EH (cell line): ENCODE results near the gene COL18A1.
"Not testable (repeated sequence)": the region's sequence is repeated elsewhere in the genome, so short reads cannot be mapped to it uniquely, and the experiment has no call there.

Source experiments
- DNase-seq: peaks from one replicate; pipeline ENCODE4 v3.0.0-alpha.2; 2015; ENCODE audit warnings: low read depth

Gene COL18A1

DNA sequence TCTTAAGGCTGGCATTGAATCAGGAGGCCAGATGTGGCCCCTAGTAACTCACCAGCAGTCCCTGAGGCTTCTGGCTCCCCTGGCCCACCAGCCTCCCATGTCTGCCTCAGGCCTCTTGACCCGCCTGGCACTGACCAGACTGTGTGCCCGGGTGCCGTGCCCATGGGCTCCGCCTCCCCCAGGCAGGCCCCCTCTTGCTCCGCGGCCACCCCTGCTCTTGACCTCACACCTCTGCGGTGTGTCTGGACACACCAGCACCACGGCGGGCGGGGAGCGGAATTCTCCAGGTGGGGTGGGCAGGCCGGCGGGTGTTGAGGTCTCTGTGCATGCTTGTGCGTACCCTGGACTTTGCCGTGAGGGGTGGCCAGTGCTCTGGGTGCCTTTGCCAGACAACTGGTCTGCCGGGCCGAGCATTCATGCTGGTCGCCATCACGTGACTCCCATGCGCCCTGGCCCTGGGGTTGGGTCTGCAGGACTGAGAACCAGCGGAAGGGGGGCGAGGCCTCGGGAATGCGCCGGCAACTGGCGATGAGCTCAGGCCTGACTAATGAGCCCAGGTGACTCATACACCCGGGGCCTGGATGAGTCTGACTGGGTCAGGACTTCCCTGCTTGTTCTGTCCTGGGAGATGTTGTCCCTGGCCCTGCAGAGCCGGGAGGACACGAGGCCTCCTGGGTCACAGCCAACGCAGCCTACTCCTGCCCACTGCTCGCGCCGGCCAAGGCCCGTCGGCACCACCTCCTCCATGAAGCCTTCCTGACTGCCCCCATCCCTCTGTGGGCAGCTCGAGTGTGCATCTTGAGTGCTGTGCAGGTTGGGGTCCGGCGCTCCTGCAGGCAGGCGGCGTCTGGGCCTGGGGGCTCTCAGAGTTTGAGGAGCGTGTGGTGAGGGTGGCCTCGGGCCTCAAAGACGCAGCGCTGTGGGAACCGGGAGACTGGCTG, 22.6 kb downstream of the COL18A1 start:
- peak; percentile 99 for DNase-seq

DNA sequence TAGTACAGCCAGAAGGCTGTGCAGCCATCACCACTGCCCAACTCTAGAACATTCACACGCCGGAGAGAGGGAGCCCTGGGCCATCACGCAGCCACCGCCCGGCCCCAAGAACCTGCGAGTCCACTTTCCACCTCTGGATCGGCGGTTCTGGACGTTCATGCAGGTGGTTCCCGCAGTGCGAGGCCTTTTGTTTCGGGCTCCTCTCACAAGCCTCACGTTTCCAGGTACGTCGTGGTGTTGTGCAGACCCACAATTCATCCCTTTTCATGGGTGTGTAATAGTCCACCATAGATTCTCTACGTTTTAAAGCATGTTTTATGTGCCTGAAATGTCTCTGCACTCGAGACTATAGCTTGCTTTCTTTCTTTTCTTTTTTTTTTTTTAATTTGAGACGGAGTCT, 23.6 kb downstream of the COL18A1 start:
- DNase-seq: no peak

DNA sequence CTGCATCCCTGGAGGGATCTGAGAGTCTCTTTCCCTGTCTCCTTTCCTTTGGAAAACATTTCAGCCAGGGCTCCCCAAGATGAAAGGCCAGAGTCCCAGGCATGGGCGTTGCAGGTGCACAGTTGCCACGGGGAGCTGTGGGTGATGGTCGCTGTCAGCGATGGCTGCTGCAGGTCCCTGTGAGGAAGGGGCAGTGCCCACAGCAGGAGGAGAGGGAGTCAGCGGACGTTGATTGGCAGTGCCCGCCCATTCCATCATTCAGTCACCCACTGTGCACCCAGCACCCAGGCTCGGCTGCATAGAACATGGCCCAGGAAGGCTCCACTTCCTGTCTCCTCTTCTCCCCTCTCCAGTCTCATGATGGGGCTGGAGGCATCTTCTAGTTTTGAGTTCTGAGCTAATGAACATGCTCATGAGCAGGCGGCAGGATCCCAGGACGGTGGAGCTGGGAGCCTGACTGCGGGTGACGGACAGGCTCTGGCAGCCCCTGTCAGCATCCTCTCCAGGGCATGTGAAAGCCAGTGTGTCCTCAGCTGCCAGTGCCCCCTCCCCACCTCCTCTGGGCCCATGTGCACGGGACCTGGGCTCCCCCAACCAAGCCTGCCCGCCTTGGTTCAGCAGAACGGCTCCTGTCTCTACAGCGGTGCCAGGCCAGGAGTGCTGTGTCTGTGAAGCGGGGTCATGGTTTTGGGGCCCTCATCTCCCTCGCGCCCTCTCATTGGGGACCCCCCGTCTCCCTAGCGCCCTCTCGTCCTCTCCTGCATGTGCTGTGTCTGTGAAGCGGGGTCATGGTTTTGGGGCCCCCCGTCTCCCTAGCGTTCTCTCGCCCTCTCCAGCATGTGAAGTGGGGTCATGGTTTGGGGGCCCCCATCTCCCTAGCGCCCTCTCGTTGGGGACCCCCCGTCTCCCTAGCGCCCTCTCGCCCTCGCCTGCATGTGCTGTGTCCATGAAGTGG, 24.5 kb downstream of the COL18A1 start:
- no peak for DNase-seq

DNA sequence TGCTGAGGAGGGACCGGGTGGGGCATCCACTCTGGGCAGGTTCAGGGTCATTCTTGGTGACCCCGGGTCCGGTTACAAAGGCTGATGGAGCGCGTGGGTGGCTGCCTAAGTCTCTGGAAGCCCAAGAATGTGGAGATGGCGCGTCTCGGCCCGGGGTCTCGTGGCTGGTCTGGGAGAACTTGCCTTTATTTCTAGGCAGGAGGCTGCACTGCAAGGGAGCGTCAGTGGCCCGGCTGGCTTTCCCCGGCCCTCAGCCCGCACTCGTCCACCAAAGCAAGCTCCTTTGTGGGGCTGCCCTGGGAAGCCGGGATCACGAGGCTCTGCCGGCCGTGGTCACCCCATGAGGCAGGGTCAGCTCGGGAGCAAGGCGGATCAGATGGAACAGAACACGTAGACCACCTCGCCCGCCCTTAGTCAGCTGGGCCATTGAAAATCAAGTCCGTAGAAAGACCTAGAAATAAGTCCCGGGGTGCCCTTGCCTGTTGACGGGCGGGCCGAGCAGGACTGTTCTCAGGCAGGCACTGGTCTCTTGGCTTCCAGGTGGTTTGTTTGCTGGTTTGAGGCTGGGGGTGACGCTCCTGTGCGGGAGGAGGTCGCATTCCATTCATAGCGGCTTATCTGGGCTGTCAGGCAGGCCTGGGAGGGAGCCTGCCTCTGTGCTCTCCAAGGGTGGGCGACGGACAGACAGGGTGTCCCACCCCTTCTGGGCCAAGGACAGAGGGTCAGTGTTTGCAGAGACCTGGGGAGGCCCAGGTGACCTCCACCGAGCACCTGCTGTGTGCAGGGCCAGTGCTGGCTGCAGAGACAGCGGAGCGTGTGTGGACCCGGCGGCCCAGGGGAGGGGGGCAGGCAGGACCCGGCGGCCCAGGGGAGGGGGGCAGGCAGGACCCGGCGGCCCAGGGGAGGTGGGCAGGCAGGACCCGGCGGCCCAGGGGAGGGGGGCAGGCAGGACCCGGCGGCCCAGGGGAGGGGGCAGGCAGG, 25.8 kb downstream of the COL18A1 start:
- peak; percentile 54 for DNase-seq

DNA sequence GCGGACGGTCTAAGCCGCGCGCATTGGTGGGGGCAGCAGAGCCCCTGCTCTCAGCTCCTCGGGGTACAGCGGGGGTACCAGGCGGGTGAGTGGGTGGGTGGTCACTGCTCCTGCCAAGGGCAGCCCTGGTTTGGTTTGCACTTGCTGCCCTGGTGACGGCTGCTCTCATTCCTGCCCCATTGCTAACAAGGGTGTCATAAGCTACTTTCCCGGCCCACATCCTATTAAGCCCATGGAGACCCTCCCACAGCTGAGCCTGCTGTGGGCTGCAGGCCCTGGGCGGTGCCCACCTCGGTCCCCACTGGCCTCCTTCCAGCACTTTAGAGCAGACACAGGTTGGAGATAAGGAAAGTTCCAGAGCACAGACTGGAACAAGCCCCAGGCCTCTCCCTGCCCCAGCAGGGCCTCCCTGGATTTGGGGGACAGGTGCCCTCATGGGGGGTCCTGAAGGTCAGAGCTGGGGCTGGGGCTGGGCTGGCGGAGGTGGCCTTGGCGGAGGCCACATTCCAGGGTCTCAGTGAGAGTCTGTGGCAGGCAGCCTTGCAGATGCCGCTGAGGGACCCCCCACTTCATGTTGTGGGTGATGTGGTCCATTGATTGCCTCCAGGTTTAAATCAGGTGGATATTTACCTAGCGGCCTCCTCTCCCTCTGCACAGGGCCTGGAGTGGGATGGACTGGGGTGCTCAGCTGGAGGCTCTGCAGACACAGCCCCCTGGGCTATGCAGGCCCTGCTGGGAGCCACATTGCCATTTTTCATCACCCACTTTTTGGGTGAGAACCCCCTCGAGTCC, 27.0 kb downstream of the COL18A1 start:
- DNase-seq: no peak

DNA sequence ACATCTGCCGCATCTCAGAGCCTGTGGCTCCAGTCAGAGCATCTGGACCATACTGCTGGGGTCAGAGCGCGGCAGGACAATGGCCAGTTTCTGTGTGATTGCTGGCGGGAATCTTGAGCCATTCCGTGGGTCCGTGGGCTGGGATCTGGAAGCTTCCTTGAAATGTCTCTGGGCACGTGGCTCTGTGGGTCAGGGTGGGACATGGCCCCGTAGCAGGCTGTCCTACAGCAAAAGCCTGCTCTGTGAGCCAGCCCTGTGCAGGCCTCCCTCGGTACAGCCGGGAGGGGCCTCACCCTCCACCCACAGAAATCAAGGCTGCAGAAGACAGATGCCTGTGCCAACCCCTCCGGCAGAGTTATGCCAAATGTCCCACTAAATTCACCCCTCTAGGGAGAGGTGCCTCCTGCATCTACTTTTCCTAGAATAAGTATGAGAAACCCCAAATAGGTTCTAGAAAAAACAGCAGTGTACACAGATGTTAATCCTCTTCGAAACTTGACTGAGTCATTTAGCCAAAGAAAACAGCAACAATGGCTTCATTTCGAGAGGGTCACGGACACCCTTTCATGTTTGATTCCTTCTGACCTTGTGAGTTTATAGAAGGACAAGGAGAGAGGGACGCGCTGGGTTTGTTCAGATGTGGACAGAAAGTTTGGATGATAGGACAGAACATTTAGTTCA, 27.8 kb downstream of the COL18A1 start:
- DNase-seq: peak; percentile 55

DNA sequence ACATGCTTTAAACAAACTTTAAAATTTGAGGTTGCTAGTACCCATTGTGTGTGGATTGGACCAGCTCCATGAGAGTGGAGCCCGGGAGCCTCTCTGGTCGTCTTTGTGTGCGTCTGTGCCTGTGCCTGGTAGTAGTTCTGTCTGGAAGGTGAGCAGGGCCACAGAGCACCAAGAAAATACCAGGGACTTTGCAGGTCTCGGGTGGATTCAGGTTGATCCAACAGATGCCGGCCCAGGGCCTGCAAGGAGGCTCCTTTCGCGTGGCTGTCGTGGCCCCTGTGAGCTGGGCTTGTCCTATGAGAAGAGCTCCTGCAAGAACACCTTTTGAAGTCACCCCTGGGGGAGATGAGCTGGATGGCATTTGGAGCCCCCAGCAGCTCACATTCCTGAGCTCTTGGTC, 28.3 kb downstream of the COL18A1 start:
- no peak for DNase-seq

DNA sequence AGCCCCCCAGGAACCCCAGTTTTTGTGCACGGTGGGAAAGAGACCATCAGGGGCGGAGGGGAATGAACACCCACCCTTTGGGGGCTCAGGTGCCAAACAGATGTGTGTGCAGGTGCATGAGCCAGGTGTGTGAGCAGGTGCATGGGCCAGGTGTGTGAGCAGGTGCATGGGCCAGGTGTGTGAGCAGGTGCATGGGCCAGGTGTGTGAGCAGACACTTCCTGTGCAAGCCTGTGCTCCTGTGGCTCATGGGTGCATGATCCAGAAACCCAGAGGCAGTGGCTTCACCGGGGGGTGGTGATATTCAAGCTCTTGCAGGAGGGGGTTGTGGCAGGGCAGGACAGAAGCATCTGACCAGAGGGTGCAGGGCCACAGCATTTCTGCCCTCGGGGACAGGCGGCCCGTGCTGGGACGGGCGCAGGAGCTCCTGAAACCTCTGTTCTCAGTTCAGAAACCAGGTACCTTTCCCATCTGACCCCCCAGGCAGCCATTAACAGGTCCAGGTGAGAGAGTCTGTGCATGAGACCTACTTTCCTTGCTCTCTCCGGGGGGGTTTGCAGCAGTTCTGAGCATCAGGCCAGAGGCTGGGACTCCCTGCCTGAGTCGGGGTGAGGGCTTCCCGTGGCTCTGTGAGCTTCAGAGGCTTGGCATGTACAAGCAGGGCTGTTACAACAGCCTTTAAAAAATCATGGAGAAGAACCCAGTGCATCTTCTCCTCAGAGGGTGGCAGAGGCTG, 29.1 kb downstream of the COL18A1 start:
- DNase-seq: no peak

DNA sequence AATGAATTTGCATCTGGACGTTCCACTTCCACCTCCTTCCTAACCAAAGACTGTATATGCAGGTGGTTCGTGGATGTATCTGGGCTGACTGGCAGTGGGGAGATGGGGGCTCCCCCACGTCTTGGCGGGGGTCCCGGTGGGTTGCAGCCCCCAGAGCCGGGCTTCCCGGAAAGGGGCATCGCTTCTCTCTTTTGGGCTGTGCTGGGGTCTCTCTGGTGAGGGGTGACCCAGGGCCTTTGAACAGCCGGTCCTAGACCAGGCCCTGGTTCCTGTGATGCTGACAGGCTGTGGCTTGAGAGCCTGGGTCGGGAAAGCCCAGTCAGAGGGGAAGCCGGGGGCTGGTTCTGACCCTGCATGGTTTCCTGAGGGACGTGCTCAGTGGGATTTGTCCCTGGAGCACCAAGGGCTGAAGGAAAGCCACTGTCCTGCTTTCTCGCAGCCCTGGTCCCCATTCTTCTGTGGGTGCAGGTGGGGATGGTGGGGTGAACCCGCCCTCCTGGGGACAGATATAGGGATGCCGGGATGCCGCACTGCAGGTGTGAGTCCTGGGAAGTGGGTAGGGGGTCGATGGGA, 29.8 kb downstream of the COL18A1 start:
- DNase-seq: no peak

DNA sequence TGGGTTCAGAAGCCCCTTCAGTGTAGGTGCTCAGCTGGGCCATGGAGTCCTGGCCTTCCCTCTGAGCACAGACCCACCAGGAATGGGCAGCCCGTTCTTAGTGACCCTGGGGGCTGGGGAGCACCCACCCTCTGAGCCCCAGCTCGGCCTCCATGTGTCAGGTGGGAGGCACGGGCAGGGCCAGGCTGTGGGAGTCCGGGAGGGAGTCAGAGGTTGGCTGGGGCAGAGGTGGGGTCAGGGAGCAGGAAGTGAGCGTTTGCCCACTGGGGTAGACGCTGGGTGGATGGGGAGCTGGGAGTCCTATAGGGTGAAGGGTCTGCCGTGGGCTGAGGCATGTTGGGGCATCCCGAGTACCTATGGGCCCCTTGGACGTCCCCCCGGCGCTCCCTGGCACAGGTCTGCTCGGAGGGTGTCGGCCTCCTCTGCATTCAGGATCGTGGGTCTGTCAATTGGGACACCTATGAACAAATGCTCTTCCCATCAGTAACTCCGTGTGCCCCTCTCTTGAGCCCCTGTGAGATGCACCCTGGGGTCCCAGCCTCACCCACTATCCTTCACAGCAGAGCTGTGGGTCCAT, 30.5 kb downstream of the COL18A1 start:
- DNase-seq: no peak

DNA sequence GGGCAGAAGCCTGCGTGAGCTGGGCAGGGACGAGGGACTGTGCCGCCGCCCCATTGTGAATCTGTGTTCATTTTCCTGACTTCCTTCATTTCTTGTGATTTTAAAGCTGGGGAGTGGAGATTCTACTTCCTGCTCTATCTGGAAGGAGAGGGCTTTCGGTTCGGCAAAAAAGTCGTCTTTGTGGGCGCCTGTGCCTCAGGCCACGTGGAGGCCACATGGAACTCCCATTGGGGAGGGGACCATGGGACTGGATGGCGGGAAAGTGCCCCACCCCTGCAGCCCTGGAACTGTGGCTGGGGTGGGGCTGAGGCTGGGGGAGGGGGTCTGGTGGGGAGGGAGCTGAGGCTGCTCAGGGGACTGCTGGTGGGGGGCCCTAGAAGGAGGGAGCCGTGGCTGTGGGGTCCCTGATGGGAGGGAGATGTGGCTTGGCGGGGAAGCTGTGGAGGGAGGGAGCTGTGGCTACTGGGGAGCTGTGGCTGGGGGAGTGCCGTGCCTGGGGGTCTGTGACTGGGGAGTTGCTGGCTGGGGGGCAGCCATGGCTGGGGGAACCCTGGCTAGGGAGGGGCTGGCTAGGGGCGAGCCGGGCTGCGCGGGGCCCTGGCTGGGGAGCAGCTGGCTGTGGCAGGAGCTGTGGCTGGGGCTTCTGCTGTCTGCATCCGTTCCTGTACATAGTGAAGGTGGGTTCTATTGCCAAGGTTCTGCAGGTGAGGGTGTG, 31.5 kb downstream of the COL18A1 start:
- no peak for DNase-seq

DNA sequence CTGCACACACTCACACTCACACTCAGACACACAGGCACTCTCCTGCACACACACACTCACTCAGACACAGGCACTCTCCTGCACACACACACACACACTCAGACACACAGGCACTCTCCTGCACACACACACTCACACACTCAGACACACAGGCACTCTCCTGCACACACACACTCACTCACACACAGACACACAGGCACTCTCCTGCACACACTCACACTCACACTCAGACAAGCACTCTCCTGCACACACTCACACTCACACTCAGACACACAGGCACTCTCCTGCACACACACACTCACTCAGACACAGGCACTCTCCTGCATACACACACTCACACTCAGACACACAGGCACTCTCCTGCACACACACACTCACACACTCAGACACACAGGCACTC, 32.9 kb downstream of the COL18A1 start:
- not testable (repeated sequence) for DNase-seq

DNA sequence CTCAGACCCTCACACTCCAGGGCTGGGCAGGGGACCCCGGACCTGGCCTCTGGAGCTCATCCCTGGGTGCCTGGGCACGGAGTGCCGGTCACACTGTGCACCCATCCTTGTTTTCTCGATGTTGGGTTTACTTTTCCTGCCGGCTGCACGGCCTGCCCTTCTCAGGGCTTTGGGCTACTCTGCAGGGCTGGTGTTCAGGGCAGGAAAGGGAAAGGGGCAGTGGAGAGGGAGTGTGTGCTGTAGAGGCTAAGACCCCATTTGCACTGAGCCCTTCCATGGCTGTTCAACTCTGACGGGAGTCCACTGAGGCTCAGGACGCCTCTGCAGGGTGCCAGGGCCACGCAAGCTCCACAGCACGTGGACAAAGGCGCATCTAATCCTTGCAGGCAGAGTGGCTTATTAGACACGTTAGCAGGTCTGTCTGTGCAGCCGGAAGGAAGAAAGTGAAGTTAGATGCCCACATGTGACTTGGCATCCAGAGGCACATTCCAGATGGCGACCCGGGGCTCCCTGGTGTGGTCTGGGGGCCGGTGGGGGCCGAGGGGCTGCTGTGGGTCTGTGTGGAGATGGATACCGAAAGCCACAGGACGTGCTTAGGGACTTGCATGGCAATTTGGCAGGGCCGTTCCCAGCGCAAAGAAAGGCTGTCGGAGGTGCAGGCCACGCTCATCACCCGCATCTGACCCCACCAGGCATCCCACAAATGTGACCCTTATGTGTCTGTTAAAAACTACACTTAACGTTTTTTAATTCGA, 33.6 kb downstream of the COL18A1 start:
- no peak for DNase-seq

DNA sequence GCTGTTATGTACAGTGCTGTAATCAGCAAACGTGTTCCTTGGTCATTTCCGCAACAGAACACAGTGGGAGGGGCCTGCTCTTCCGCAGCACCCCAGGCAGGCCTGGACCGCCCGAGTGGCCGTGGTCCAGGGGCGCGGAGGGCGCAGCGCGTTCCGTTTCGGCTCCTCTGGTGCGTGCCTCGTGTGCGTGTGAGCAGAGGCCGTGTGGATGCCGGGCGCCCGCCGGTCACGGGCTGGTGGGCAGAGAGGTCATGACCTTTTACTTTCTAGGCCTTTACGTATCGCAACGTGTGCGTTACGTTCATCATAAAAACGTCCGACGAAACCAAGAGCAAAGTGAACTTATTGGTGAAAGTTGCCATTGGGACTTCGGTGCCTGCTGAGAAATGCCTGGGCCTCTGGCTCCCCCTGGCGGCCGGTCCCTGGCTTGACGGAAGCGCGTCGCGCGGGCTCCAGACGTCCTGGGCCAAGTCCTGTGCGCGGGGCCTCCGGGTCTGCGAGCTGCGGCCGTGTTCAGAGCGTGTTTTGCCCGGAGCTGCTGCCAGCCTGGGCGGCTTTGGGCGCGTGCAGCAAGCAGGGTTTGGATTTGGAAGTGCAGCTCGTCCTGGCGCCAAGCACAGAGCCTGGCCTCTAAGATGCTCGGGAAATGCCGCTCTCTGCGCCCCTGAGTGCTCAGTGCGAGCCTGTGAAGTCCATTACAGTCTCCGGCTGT, 34.4 kb downstream of the COL18A1 start:
- DNase-seq: peak; percentile 89

DNA sequence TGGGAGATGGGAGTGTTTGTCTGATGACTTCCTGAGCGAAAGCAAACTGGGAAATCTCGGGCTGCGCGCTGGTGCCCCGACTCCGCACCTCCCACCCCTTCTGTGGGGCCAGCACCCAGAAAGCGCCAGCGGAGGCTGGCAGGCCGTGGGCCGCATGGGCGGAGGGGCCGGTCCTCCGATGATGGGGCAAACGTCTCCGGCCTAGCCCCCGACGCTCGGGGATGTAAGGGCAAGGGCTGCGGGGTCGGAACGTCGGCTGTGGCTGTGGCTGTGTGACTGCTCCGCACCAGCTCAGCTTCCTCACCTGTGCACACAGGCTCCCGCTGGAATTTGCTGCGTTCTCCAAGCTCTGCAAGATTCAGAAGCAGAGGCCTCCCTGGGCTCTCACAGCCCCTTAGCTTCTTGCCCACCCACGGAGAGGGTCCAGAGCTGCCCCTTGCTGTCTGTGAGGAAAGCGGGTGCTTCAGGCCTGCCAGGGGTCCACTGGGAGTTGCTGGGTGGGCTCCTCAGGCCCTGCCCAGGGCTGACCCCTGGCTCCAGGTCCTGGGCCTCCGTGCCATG, 35.0 kb downstream of the COL18A1 start:
- no peak for DNase-seq

DNA sequence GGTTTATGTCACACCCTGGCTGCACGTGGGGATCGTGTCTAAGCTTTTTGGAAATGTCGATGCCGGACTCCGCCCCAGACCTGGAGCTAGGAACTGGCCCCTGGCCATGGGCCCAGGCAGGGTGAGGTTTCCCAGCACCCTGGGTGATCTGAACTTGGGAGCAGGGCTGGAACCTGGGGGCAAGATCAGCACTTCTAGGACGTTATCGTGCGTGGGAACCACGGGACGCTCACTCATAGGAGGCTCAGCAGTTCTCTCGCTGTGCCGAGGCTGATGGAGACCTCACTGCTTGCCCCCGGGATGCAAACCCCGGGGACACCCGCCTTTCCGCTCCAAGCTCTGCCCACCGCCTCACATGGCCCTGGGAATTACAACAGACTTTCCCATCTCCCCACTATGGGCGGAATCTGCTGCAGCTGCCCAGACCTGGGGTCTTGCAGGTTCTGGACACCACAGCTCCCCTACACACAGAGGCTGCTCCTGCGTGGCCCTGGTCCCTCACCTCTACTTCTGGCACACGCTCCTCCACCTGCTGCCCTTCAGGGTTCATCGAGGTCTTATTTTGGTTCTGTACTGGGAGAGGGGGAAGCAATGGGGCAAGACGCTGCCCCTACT, 35.9 kb downstream of the COL18A1 start:
- DNase-seq: no peak
